ENCODE results near the gene ACTR5.
"Not testable (repeated sequence)": the region's sequence is repeated elsewhere in the genome, so short reads cannot be mapped to it uniquely, and the experiment has no call there.

Gene ACTR5

GRCh38 chr20:38804682-38805501 lies 56.6 kb downstream of the ACTR5 start:
- DNase-seq (ENCODE audit: low read depth) = peak; percentile 71

GRCh38 chr20:38805502-38805957 lies 57.3 kb downstream of the ACTR5 start, which contains the start of gene PPP1R16B:
Gene PPP1R16B, plus strand, starts transcription at chr20:38805697. Its CDS starts 30,229 bp downstream, at chr20:38835926.
- DNase-seq (ENCODE audit: low read depth) = peak; percentile 65

GRCh38 chr20:38805958-38806854 lies 57.9 kb downstream of the ACTR5 start:
- peak; percentile 30 for DNase-seq (ENCODE audit: low read depth)

- DNase-seq (ENCODE audit: low read depth) = peak; percentile 41
Observed at GRCh38 chr20:38806855-38807655, 58.8 kb downstream of the ACTR5 start.

- no peak for DNase-seq (ENCODE audit: low read depth)
Observed at GRCh38 chr20:38809942-38810341, 61.7 kb downstream of the ACTR5 start.

GRCh38 chr20:38810926-38811630 lies 62.8 kb downstream of the ACTR5 start:
- no peak for DNase-seq (ENCODE audit: low read depth)

GRCh38 chr20:38811769-38812168 lies 63.5 kb downstream of the ACTR5 start:
- DNase-seq (ENCODE audit: low read depth) = no peak

- no peak for DNase-seq (ENCODE audit: low read depth)
Observed at GRCh38 chr20:38812182-38812581, 63.9 kb downstream of the ACTR5 start.

GRCh38 chr20:38812709-38813573 lies 64.7 kb downstream of the ACTR5 start:
- no peak for DNase-seq (ENCODE audit: low read depth)

GRCh38 chr20:38813574-38813962 lies 65.3 kb downstream of the ACTR5 start:
- DNase-seq (ENCODE audit: low read depth) = not testable (repeated sequence)

- no peak for DNase-seq (ENCODE audit: low read depth)
Observed at GRCh38 chr20:38815446-38815845, 67.2 kb downstream of the ACTR5 start.

- DNase-seq (ENCODE audit: low read depth) = no peak
Observed at GRCh38 chr20:38818113-38819065, 70.1 kb downstream of the ACTR5 start.

Measured in T follicular helper cell (primary cell).